Stimulated activated CD8-positive, alpha-beta memory T cell treated with anti-CD3 and anti-CD28 coated beads, Interleukin-4, amount 100 ng/mL, for 4 hours (primary cell): Measurements from ENCODE around the gene NPY4R2.
"Not testable (repeated sequence)": the region's sequence is repeated elsewhere in the genome, so short reads cannot be mapped to it uniquely, and the experiment has no call there.

Experiments used
- DNase-seq, 2 donors: peaks; one replicate each; pipeline ENCODE4 v3.0.0-alpha.2; 2020; ENCODE audit warnings: low read depth in 2 of 2, low spot score in 1 of 2

NPY4R2 gene

GRCh38 chr10:47918475-47918874, at the start of gene NPY4R2:
NPY4R2 (plus strand) TSS chr10:47918662; CDS start chr10:47921988, 3,326 bp downstream.
- DNase-seq = not testable (repeated sequence)

DNA sequence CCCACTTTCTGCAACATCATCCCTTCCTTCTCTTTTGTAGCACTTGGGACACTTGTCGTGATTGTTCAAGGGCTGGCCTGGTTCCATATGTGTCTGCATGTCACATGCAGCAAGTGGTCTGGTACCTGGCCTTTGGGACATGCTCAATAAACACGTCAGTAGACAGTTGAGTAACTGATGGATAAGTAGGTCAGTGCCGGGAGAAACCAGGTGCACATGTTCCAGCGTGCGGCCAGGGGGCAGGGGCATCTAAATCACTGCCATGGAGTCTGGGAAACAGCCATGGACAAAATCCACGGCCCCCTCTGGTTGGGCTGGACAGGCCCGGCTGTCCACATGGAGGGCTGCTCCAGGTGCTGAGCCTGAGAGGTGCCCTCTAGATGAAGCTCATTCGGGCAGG, 47.6 kb upstream of the NPY4R2 start:
- DNase-seq = not testable (repeated sequence)

GRCh38 chr10:47871485-47872180, 46.8 kb upstream of the NPY4R2 start:
- DNase-seq = not testable (repeated sequence)

DNA sequence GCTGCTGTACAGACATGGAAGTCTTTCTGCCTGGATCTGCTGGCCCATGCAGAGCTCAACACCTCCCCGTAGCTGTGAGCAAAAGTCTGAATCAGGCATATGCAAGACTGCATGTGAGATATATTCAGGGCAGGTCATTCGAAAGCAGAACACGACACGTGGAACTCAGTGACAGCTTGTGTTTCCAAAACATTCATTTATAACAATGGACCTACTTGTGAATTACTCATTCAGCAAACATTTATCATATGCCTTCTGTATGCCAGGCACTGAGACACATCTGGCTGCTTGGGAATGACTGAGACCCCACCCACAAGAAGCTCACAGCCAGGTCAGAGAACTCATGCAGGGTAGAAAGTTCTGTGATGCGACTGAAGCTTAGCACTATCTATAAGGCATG, 46.2 kb upstream of the NPY4R2 start:
- not testable (repeated sequence) for DNase-seq

- DNase-seq = not testable (repeated sequence)
Measured at GRCh38 chr10:47884239-47884638, 34.2 kb upstream of the NPY4R2 start.

GRCh38 chr10:47884934-47885333, 33.5 kb upstream of the NPY4R2 start:
- DNase-seq = not testable (repeated sequence)

DNA sequence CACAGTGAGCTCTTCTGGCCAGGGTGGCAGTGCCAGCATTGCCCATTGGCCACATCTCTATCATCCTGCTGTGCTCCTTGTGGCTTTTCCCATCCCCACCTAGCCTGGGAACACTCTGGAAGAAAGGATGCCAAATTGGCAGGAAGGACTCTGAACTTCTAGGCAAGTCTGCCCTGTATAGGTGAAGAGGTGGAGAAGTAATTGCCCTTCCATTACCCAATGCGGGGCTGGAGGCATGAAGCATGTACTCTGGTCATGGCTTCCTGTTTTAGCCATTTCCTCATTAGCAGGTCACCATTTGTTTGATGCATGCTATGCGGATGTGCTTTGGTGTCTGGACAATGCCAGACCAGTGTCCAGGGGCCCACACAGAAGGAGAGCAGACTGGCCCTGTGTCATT, 32.1 kb upstream of the NPY4R2 start:
- DNase-seq = not testable (repeated sequence)

DNA sequence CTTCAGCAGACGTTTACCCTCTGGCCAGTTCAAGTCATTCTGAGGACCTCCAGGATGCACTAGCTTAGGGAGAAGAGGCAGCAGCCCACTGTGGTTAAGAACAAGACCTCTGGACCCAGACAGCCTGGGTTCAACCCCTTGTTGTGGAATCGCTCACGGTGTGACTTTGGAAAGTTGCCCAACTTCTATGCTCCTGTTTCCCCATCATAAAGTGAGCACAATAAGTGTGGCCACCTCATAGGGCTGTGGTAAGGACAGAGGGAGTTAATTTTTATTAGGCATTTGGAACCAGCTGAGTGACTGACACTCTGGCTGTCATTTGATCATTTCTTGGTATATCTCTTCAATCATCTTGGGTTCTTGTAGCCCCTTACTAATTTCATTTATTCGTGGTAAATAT, 31.6 kb upstream of the NPY4R2 start:
- not testable (repeated sequence) for DNase-seq

GRCh38 chr10:47890737-47891136, 27.7 kb upstream of the NPY4R2 start:
- DNase-seq = not testable (repeated sequence)

- DNase-seq = not testable (repeated sequence)
Measured at GRCh38 chr10:47892494-47893261, 25.8 kb upstream of the NPY4R2 start.

- DNase-seq = not testable (repeated sequence)
Measured at GRCh38 chr10:47894571-47894970, 23.9 kb upstream of the NPY4R2 start.

DNA sequence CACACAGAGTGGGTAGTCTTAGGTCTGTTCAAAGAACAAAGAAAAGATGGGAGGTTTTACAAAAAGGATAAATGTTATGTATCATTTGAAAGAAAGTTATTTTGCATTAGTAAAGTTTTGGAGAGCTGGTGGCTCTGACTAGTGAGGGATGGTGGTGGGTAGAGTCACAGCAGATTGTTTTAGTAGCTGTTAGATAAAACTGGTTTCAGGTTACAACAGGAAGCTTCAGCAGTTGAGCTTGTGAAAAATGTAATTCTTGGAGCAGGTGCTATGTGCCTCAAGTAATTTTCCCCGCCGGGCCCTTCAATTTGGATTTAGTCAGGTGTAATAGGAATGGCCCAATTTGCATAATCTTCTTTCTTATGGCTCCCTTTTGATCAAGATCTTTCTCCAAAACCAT, 20.6 kb upstream of the NPY4R2 start:
- not testable (repeated sequence) for DNase-seq

DNA sequence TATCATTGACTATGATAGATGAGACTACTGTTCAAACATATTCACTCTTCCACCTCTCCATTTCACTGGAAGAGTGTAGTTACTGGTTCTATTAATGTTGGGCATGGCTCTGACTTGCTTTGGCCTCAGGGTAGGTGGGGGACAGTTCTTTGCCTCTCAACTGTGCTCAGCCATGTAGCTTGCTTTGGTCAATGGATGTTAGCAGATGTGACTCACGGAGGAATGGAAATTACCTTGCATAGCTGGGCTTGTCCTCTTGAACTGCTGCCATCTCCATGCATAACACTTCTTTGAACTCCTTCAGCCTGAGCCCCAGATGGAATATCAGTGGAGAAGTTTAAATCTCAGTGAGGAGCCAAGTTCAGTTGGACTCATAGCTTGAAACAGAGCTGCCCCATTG, 9.1 kb upstream of the NPY4R2 start:
- DNase-seq = not testable (repeated sequence)

DNA sequence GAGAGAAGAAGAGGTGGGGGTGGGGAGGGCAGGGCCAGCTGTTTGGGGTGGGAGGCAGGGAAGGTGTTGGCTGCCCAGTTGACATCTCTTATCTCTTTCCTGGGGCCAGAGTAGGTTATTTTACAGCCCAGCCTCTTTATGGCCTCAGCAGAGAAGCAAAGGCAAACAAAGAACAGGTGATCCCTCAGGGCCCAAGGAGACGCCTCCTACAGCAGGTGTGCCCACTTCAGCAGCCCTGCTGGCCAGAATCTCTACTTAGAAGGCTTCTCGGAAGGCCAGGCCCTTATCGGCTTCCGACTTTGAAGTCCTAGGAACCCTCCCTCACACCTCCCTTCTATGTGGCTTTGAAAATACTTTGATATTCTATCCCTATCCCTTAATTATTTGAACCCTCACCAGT, 8.0 kb upstream of the NPY4R2 start:
- DNase-seq = not testable (repeated sequence)

GRCh38 chr10:47914052-47914451, 4.4 kb upstream of the NPY4R2 start:
- DNase-seq = not testable (repeated sequence)

DNA sequence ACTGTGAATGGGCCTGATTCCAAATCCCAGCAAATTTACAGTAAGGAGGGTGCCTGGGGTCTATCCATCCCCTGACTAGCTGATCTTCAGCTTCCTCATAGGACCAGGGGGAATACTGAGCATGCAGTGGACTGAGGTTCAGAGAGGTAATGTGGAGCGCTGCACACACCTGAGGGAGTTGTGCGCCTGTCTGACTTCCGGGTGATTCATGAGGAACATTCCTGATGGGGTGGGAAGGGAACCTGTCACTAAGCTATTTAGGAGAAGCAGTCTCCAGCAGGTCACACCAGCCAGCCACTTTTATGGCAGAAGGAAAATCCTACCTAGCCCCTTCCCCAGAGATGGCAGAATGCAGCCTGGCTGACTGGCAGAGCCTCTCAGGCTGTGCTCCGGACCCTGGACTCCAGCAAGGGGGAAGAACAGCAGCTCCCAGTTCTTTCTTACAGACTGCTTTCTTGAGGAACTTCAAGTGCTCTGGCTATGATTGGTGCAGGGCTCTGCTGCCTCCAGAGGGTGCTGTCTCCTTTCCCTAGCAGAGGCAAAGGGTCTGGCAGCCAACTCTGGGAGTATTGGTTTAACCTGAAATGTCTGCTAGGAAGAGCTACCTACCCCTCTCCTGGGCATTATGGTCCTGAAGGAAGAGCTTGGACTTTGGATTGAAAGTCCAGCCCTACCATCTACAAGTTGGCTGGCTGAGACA, 2.5 kb upstream of the NPY4R2 start:
- not testable (repeated sequence) for DNase-seq

GRCh38 chr10:47920610-47921009, 2.1 kb downstream of the NPY4R2 start:
- not testable (repeated sequence) for DNase-seq

DNA sequence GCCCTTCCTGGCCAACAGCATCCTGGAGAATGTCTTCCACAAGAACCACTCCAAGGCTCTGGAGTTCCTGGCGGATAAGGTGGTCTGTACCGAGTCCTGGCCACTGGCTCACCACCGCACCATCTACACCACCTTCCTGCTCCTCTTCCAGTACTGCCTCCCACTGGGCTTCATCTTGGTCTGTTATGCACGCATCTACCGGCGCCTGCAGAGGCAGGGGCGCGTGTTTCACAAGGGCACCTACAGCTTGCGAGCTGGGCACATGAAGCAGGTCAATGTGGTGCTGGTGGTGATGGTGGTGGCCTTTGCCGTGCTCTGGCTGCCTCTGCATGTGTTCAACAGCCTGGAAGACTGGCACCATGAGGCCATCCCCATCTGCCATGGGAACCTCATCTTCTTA, 4.0 kb downstream of the NPY4R2 start:
- not testable (repeated sequence) for DNase-seq

DNA sequence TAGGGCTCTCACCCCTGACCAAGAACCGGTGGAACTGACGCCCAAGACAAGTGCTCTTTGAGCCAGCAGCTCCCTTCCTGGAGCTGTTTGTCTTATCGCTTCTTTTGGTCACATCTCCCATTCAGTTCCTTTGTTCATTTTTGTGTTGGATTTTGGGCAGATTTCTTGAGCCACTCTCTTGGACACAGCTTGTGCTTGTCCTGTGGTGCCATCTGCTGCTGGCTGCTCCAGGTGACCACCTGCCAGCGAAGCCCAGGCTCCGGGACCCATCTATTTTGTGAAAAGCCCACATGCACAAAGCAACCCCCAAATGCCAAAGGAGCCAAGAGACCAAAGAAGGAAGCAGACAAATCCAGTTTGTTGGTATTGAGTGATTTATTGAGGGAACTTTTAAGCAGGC, 6.2 kb downstream of the NPY4R2 start:
- not testable (repeated sequence) for DNase-seq

DNA sequence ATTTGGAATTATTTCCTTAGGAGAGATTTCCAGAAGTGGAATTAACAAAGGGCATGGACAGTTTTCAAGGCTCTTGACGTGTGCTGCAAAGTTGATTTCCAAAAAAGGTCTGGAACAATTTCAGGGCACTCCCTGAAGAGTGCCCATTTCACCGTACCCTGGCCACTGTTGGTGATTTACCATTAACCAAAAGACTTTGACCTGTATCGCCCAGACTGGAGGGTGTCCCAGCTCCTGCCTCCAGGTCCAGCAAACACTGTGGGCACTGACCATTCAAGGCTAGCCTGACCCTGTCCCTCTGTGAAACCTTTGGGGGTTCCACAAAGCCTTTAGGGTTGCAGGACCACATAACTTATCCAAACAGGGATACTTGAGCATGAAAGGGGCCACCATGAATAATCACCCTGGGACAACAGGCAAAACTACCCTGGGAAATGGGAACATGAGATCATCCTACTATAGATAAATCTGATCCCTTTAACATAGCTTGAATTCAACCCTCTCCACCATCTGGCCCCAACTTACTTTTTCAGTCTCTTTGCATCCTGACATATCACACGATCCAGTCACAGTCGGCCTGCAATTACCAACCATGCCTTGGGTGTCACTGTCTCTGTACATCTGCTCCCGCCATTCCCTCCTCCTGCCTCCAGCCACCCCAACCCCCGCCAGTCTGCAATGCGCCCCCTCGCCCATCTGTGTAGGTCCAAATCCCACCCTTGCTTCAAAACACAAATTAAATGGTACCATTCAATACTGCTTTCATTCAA, 8.9 kb downstream of the NPY4R2 start:
- not testable (repeated sequence) for DNase-seq

- not testable (repeated sequence) for DNase-seq
Measured at GRCh38 chr10:47928225-47928624, 9.8 kb downstream of the NPY4R2 start.
